Keratinocyte (primary cell): ENCODE results near the gene UFSP1. TPM values are rescaled to one million over a fixed set of nuclear protein-coding genes. Genes with fewer than 3 reads are reported as not detected.

Experiments used
- DNase-seq: peaks from one replicate; pipeline ENCODE4 v3.0.0-alpha.2; 2011; ENCODE audit warnings: low read depth, missing footprints, low spot score
- FAIRE-seq: peaks from 2 replicates; lab custom pipeline; 2011; peaks lifted over from hg19 to GRCh38; lab: Jason Lieb, UNC
- H2AFZ ChIP-seq: 2 replicates; pipeline ENCODE4 v1.6.0; 2012; ENCODE audit warnings: low read length, control low read depth, inconsistent platforms; ENCODE audit not compliant: control insufficient read depth
- H3K27ac ChIP-seq: 2 replicates; pipeline ENCODE4 v1.5.1; 2011; ENCODE audit warnings: low read length; ENCODE audit not compliant: control insufficient read depth, insufficient read depth
- H3K27me3 ChIP-seq: 3 replicates; pipeline ENCODE4 v1.6.0; 2011; ENCODE audit warnings: low read length; ENCODE audit not compliant: control insufficient read depth, insufficient read depth; ENCODE audit errors: extremely low read depth
- H3K36me3 ChIP-seq, 2 experiments: 2 replicates in 1 of 2; 3 replicates in 1 of 2; pipeline ENCODE4 v1.5.1; 2011; ENCODE audit warnings: low read length in 2 of 2, mild to moderate bottlenecking in 1 of 2; ENCODE audit not compliant: control insufficient read depth in 2 of 2, insufficient read depth in 2 of 2; ENCODE audit errors: extremely low read depth in 1 of 2
- H3K4me1 ChIP-seq: 3 replicates; pipeline ENCODE4 v1.5.1; 2011; ENCODE audit warnings: low read length; ENCODE audit not compliant: control insufficient read depth, insufficient read depth; ENCODE audit errors: extremely low read depth
- H3K4me2 ChIP-seq: 3 replicates; pipeline ENCODE4 v1.6.0; 2011; ENCODE audit warnings: low read depth, low read length; ENCODE audit not compliant: control insufficient read depth, insufficient read depth; ENCODE audit errors: extremely low read depth
- H3K4me3 ChIP-seq, 3 experiments: fragments of 200-600 bp in 1 of 3; sonication (generic) in 1 of 3; 2 replicates in 2 of 3; 3 replicates in 1 of 3; pipeline ENCODE4 v1.5.1; 2011 to 2016; ENCODE audit warnings: low read length in 3 of 3, mild to moderate bottlenecking in 3 of 3, control low read depth in 2 of 3, inconsistent platforms in 1 of 3, low read depth in 1 of 3, mixed read lengths in 1 of 3, mixed run types in 1 of 3, moderate library complexity in 1 of 3; ENCODE audit not compliant: control insufficient read depth in 2 of 3, insufficient read depth in 2 of 3; ENCODE audit errors: extremely low read depth in 1 of 3
- H3K79me2 ChIP-seq: 2 replicates; pipeline ENCODE4 v1.6.0; 2012; ENCODE audit warnings: low read length; ENCODE audit not compliant: control insufficient read depth, insufficient read depth
- H3K9ac ChIP-seq: 3 replicates; pipeline ENCODE4 v1.6.0; 2011; ENCODE audit warnings: low read length; ENCODE audit not compliant: control insufficient read depth, insufficient read depth; ENCODE audit errors: extremely low read depth
- H3K9me1 ChIP-seq: 3 replicates; pipeline ENCODE4 v1.6.0; 2011; ENCODE audit warnings: low read length; ENCODE audit not compliant: control insufficient read depth, insufficient read depth; ENCODE audit errors: extremely low read depth
- H3K9me3 ChIP-seq: 2 replicates; pipeline ENCODE4 v1.5.1; 2012; ENCODE audit warnings: low read depth, low read length; ENCODE audit not compliant: control insufficient read depth
- H4K20me1 ChIP-seq: 3 replicates; pipeline ENCODE4 v1.6.0; 2011; ENCODE audit warnings: low read length; ENCODE audit not compliant: control insufficient read depth, insufficient read depth; ENCODE audit errors: extremely low read depth
- EZH2 ChIP-seq: IDR thresholded peaks from one replicate; pipeline ENCODE4 v1.6.1; 2012; ENCODE audit warnings: inconsistent platforms, mild to moderate bottlenecking, low read length, moderate library complexity
- dilution Hi-C: fragments of 300-500 bp; cut with MboI; formaldehyde crosslinking; loops from one replicate; pipeline ENCODE4 v1.7.0; 2020; ENCODE audit warnings: low sequenced_read_pairs; ENCODE audit not compliant: extremely low pct_ligation_motif_present
- polyA plus RNA-seq, 5 experiments: library from polyadenylated mRNA; depleted of rRNA in 3 of 5; stranded (reverse) in 3 of 5; stranded (forward) in 1 of 5; unstranded in 1 of 5; fragments of >200 nt; gene quantifications; 1 replicate in 1 of 5; 2 replicates in 3 of 5; 3 replicates in 1 of 5; pipeline versions ENCODE4 v1.2.1 to v1.2.3, GENCODE V29; 2011 to 2012; ENCODE audit warnings: missing spikeins in 2 of 5, low read depth in 1 of 5, low replicate concordance in 1 of 5
- TF ChIP-seq, protein P1 (sequence below), 3 experiments: IDR thresholded peaks in 1 of 3; conservative IDR thresholded peaks in 1 of 3; optimal IDR thresholded peaks in 1 of 3; 2 replicates in 2 of 3; 3 replicates in 1 of 3; pipeline versions ENCODE3 to v1.5.1; 2011; ENCODE audit warnings: low read length in 3 of 3, mild to moderate bottlenecking in 3 of 3, moderate library complexity in 2 of 3, control low read depth in 1 of 3, inconsistent platforms in 1 of 3; ENCODE audit not compliant: insufficient read depth in 2 of 3; ENCODE audit errors: extremely low read depth in 1 of 3

UFSP1 gene
- polyA plus RNA-seq, 1 donor (not counting 4 experiments of a cell fraction or from before 2014, with no cell fraction given): 1.0 TPM

DNA sequence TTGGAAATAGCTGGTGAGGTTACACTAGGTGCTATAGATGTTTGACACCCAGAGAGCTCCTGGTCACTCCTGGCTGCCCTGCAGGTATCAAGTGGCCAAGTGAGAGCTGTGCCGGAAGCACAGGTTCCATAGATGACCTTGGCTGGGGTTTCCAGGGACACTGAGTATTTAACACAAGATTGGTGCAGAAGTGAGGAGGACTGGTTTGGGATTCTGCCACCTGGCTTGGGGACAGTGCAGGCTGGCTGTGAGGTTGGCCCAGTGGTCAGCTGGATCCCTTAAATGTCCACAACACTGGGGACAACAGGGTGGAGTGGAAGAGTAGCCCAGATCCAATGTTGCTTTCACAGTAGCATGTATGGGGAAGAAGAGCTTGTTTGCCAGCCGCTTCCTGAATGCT, 11.5 kb upstream of the UFSP1 start:
- dilution Hi-C loops: no loop called here
- H3K27me3 ChIP-seq: peaks cover 25% of the 10 kb centered on the region

DNA sequence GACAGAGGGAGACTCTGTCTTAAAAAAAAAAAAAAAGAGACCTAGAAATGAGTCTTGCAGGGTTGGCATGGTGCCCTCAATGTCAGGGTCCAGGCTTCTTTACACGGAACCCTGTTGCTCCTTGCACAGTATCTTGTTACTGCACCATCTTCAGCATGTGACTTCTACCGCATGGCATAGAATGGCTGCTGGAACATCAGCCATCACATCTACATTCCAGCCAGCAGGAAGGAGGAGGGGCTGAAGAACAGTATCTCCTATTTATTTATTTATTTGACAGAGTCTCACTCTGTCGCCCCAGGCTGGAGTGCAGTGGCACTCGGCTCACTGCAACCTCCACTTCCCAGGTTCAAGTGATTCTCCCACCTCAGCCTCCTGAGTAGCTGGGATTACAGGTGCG, 9.9 kb upstream of the UFSP1 start:
- no peak for TF ChIP-seq EZH2
- TF ChIP-seq, protein P1, sequence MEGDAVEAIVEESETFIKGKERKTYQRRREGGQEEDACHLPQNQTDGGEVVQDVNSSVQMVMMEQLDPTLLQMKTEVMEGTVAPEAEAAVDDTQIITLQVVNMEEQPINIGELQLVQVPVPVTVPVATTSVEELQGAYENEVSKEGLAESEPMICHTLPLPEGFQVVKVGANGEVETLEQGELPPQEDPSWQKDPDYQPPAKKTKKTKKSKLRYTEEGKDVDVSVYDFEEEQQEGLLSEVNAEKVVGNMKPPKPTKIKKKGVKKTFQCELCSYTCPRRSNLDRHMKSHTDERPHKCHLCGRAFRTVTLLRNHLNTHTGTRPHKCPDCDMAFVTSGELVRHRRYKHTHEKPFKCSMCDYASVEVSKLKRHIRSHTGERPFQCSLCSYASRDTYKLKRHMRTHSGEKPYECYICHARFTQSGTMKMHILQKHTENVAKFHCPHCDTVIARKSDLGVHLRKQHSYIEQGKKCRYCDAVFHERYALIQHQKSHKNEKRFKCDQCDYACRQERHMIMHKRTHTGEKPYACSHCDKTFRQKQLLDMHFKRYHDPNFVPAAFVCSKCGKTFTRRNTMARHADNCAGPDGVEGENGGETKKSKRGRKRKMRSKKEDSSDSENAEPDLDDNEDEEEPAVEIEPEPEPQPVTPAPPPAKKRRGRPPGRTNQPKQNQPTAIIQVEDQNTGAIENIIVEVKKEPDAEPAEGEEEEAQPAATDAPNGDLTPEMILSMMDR (optimal IDR thresholded peaks at IDR 0.05 in 1 of 3, IDR thresholded peaks at IDR 0.05 in 1 of 3, conservative IDR thresholded peaks at IDR 0.05 in 1 of 3; ENCODE audit: extremely low read depth in 1 of 3, insufficient read depth in 2 of 3, low read length in 3 of 3): no peak

More for the DNA sequence above, 11.5 kb upstream of the UFSP1 start:
- no peak for FAIRE-seq
- H4K20me1 ChIP-seq: no peaks in the 10 kb centered on the region
- H3K4me1 ChIP-seq: peaks cover 3% of the 10 kb centered on the region
- H3K36me3 ChIP-seq: no peaks in the 10 kb centered on the region
- TF ChIP-seq, protein P1 (optimal IDR thresholded peaks at IDR 0.05 in 1 of 3, IDR thresholded peaks at IDR 0.05 in 1 of 3, conservative IDR thresholded peaks at IDR 0.05 in 1 of 3; ENCODE audit: extremely low read depth in 1 of 3, insufficient read depth in 2 of 3, low read length in 3 of 3): no peak
- TF ChIP-seq EZH2: no peak
- H3K9me3 ChIP-seq: no peaks in the 10 kb centered on the region
- H3K4me3 ChIP-seq: no peak overlapping the region
- no peak for DNase-seq
- H3K9me1 ChIP-seq: no peaks in the 10 kb centered on the region
- H3K79me2 ChIP-seq: no peaks in the 10 kb centered on the region
- no peak overlapping the region for H3K4me2 ChIP-seq
- H3K27ac ChIP-seq: no peak overlapping the region
- no peak overlapping the region for H2AFZ ChIP-seq
- H3K9ac ChIP-seq: no peak overlapping the region

More for the DNA sequence above, 9.9 kb upstream of the UFSP1 start:
- Histone ChIP-seq H2AFZ (no peak overlapping the region), H3K79me2 (no peaks in the 10 kb centered on the region), H3K36me3 (no peaks in the 10 kb centered on the region), H3K9me1 (no peaks in the 10 kb centered on the region), H3K9me3 (no peaks in the 10 kb centered on the region), H3K4me2 (no peak overlapping the region), H3K27me3 (peaks cover 39% of the 10 kb centered on the region), H3K4me1 (peaks cover 5% of the 10 kb centered on the region), H4K20me1 (no peaks in the 10 kb centered on the region), H3K4me3 (no peak overlapping the region), H3K9ac (no peak overlapping the region), H3K27ac (no peak overlapping the region)
- dilution Hi-C loops: no loop called here
- DNase-seq (no peak), FAIRE-seq (no peak)
